Kidney (tissue), 14 donors: ENCODE results near the gene CCDC57. TPM values are rescaled to one million over a fixed set of nuclear protein-coding genes. Genes with fewer than 3 reads are reported as not detected.

ENCODE experiments used
- DNase-seq, 5 donors: peaks; one replicate each; pipeline ENCODE4 v3.0.0-alpha.2; 2013 to 2020
- FAIRE-seq: peaks from 2 replicates; lab custom pipeline; 2012; peaks lifted over from hg19 to GRCh38; lab: Jason Lieb, UNC
- H3K27ac ChIP-seq, 2 donors: one replicate each; pipeline ENCODE4 v1.7.0; 2013; ENCODE audit warnings: low read depth in 2 of 2, low read length in 2 of 2, inconsistent platforms in 1 of 2
- H3K27me3 ChIP-seq: one replicate; pipeline ENCODE4 v1.7.1; 2013; ENCODE audit warnings: low read length, inconsistent platforms; ENCODE audit not compliant: control insufficient read depth, insufficient read depth
- H3K36me3 ChIP-seq, 3 donors: one replicate each; pipeline versions ENCODE4 v1.7.0 to v1.7.1; 2013; ENCODE audit warnings: low read length in 3 of 3, control low read depth in 1 of 3, inconsistent platforms in 1 of 3; ENCODE audit not compliant: insufficient read depth in 3 of 3, control insufficient read depth in 2 of 3
- H3K4me1 ChIP-seq, 3 donors: one replicate each; pipeline versions ENCODE4 v1.7.0 to v1.7.1; 2013; ENCODE audit warnings: low read length in 3 of 3, inconsistent platforms in 1 of 3, low read depth in 1 of 3; ENCODE audit not compliant: control insufficient read depth in 2 of 3, insufficient read depth in 2 of 3
- H3K4me3 ChIP-seq, 3 donors: one replicate each; pipeline versions ENCODE4 v1.7.0 to v1.8.1; 2013; ENCODE audit warnings: low read length in 3 of 3, control low read depth in 1 of 3, inconsistent platforms in 1 of 3
- H3K9ac ChIP-seq, 3 donors: one replicate each; pipeline versions ENCODE4 v1.7.0 to v1.7.1; 2013; ENCODE audit warnings: low read length in 3 of 3, control low read depth in 1 of 3, inconsistent platforms in 1 of 3
- H3K9me3 ChIP-seq, 3 donors: one replicate each; pipeline versions ENCODE4 v1.7.0 to v1.7.1; 2013; ENCODE audit warnings: low read length in 3 of 3, control low read depth in 1 of 3, inconsistent platforms in 1 of 3; ENCODE audit not compliant: control insufficient read depth in 2 of 3, insufficient read depth in 1 of 3
- intact Hi-C: fragments of 100-400 bp; cut with DNase I; formaldehyde crosslinking; loops from one replicate; pipeline ENCODE4 v1.11.1; 2022
- polyA plus RNA-seq: library from polyadenylated mRNA; stranded (reverse); fragments of 350-450 nt; fragmentation: Illumina TruSeq; extraction: RNeasy Lipid Tissue Mini Kit (QIAGEN cat#74804); gene quantifications from one replicate; pipeline ENCODE4 v1.2.3, GENCODE V29; 2014; ENCODE audit warnings: low read depth, low replicate concordance; ENCODE audit not compliant: insufficient read depth
- total RNA-seq: library from RNA; stranded (reverse); fragmentation: NEBNext Ultra II Directional; extraction: Animal tissue kit (Norgen Biotek cat#: 25700); gene quantifications from one replicate; pipeline ENCODE4 v1.2.1, GENCODE V29; 2021
- TF ChIP-seq, protein P1 (sequence below): IDR thresholded peaks from 3 replicates; pipeline ENCODE4 v1.5.1; 2012; ENCODE audit warnings: mild to moderate bottlenecking, moderate library complexity, borderline replicate concordance; ENCODE audit not compliant: insufficient read depth; ENCODE audit errors: extremely low read depth
- donor health status: control.
- donor health status: control.
- donor health status: control.
- donor health status: control.
- donor health status: control.
- donor health status: DM: yes; HTN: yes; CAD: no.
- donor health status: Normal renal cell carcinoma (clear cell type).

Gene CCDC57
- total and polyA plus RNA-seq, 2 donors from 2014 or later = 46.7 to 79.4 TPM

DNA sequence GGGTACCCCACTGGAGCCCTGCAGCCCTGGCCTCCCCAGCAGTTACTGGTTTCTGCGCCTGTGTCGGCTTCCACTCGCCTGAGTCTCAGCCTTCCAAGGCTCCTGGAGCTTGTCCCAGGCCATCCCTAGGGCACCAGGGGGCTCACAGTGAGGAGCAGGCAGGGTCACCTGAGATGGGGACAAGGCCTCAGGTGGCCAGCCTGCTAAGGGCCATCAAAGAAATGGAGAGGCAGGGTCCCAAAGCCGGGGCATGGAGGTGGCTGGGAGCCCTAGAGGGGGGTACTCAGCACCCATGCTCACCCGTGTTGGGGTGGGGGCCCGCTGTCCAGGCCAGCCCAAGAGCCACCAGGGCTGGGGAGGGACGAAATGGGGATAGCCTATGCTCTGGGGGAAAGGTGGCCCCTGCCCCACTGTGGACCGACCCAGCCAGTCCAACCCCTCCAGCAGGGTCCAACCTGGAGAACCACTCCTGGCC lies 115.9 kb downstream of the CCDC57 start:
- H3K9me3 ChIP-seq = no peaks in the 10 kb centered on the region
- peaks cover 0 to 28% (median 12%) of the 10 kb centered on the region in 3 donors for H3K4me1 ChIP-seq
- H3K27me3 ChIP-seq = no peaks in the 10 kb centered on the region
- H3K36me3 ChIP-seq = peaks cover 0 to 11% (median 2%) of the 10 kb centered on the region in 3 donors
- FAIRE-seq = no peak
- H3K9ac ChIP-seq = peak overlapping the region in 1 of 3 donors; percentile 26
- intact Hi-C loops = no loop called here
- TF ChIP-seq, protein P1, sequence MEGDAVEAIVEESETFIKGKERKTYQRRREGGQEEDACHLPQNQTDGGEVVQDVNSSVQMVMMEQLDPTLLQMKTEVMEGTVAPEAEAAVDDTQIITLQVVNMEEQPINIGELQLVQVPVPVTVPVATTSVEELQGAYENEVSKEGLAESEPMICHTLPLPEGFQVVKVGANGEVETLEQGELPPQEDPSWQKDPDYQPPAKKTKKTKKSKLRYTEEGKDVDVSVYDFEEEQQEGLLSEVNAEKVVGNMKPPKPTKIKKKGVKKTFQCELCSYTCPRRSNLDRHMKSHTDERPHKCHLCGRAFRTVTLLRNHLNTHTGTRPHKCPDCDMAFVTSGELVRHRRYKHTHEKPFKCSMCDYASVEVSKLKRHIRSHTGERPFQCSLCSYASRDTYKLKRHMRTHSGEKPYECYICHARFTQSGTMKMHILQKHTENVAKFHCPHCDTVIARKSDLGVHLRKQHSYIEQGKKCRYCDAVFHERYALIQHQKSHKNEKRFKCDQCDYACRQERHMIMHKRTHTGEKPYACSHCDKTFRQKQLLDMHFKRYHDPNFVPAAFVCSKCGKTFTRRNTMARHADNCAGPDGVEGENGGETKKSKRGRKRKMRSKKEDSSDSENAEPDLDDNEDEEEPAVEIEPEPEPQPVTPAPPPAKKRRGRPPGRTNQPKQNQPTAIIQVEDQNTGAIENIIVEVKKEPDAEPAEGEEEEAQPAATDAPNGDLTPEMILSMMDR = no peak
- DNase-seq = peak in 1 of 5 donors; percentile 82
- peak overlapping the region in 2 of 3 donors; percentile 1 to 46 for H3K4me3 ChIP-seq
- H3K27ac ChIP-seq = no peak overlapping the region

DNA sequence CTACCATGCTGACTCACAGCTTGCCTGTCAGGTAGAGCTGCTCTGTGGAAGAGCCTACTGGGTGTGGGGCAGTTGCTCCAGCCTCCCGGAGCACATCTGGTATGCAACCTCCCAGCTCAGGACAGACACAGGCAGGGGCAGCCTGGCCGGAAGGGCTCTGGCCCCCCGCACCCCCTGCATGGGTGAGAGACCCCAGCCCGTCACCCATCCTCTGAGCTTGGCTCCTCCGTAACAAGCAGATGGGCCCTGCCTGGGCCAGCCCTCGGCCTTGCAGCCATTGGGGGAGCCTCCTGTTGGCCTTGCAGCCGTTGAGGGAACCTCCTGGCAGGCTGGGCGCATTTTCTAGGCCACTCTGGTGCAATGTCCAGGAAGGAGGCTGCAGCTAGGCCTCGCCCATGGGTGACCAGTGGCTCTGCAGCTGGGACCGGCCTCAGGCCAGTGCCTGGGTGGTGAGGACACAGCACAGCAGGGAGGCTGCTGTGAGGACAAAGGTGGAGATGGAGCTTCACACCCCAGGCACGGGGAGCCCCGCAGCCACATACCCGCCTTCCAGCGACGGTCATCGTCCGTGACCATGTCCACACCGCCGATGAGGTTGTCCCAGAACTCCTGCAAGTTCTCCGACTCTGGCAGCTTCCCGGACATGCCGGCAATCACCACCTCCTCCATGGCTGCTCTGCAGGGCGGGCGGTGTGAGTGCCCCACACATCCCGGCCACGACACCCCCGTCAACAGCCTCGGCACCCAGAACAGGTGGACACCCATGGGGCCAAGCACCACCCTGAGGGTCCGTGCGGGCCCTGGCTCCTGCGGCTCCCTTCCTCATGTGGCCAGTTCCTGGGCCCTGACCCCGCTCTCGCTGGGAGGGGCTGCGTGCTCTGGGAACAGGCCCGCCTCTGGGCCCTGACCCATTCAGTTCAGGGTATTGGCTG lies 116.6 kb downstream of the CCDC57 start:
- intact Hi-C loops = no loop called here
- TF ChIP-seq, protein P1 = no peak
- Histone ChIP-seq H3K27me3 (no peaks in the 10 kb centered on the region), H3K4me3 (no peak overlapping the region), H3K36me3 (peaks cover 0 to 11% (median 2%) of the 10 kb centered on the region in 3 donors), H3K9ac (no peak overlapping the region), H3K27ac (no peak overlapping the region), H3K9me3 (no peaks in the 10 kb centered on the region), H3K4me1 (peaks cover 0 to 21% (median 12%) of the 10 kb centered on the region in 3 donors)
- DNase-seq (peak in 1 of 5 donors; percentile 79), FAIRE-seq (no peak)

DNA sequence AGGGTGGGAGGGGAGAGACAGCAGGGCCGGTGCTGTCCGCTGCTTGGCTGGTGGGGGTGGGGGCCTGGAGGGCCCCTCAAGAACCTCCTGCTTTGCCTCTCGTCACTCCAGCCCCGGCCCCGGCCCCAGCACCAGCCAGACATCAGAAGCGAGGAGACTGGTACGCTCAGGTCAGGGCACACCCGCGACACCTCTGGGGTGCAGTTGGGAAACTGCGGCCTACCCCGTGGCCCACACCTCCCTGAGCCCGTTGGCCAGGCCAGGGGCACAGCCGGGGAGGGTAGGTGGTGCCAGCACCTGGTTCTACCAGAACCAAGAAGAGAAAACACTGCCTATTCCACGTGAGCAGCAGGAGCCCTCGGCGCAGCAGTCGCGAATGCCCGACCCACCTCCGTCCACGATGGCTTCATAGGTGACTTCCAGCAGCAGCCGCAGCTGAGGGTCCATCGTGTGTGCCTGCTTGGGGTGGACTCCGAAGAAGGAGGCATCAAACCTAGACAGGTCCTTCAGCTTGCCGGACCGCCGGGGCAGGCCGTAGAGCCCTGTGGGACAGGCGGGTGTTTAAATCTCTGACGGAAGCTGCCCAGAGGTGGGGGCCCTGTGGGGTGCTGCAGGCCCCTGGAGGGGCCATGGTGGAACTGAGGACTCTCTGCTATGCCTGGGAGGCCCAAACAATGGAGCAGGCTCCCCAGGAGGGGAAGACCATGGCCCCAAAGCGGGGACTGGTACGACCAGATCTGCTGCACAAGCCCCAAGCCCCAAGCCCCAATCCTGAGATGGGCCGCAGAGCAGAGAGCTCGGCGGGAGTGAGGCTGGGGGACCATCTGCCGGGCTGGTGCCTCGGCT lies 117.5 kb downstream of the CCDC57 start:
- TF ChIP-seq, protein P1 = no peak
- intact Hi-C loops = no loop called here
- Histone ChIP-seq H3K36me3 (peaks cover 0 to 11% (median 2%) of the 10 kb centered on the region in 3 donors), H3K9ac (no peak overlapping the region), H3K27me3 (no peaks in the 10 kb centered on the region), H3K27ac (no peak overlapping the region), H3K4me1 (peaks cover 0 to 17% (median 12%) of the 10 kb centered on the region in 3 donors), H3K4me3 (no peak overlapping the region), H3K9me3 (no peaks in the 10 kb centered on the region)
- FAIRE-seq (no peak), DNase-seq (peak in 1 of 5 donors; percentile 73)
